Caco-2 (cell line): ENCODE results near the gene ATP2B3. TPM values are rescaled to one million over a fixed set of nuclear protein-coding genes. Genes with fewer than 3 reads are reported as not detected.

Source experiments
- BruUV-seq: library from RNA; stranded (reverse); fragments of 400-500 nt; replicated peaks from 2 replicates; lab custom pipeline; 2021; lab: Mats Ljungman, UMichigan
- CTCF ChIA-PET: fragments of 300-600 bp; sonication (Branson Sonifier 250); formaldehyde crosslinking; loops from one replicate; lab custom pipeline; 2022; ENCODE audit warnings: antibody characterized with exemption; lab: Charles Lee
- POLR2A ChIA-PET: fragments of 300-600 bp; sonication (Branson Sonifier 250); formaldehyde crosslinking; loops from one replicate; lab custom pipeline; 2022; ENCODE audit warnings: antibody characterized with exemption; lab: Charles Lee
- DNase-seq, 2 experiments: peaks; one replicate each; pipeline versions ENCODE4 v3.0.0 to v3.0.0-alpha.2; 2020 to 2022
- H3K27me3 ChIP-seq: replicated peaks from 2 replicates; pipeline ENCODE4 v1.6.0; 2011; ENCODE audit warnings: low read length; ENCODE audit not compliant: control insufficient read depth, insufficient read depth
- H3K36me3 ChIP-seq: 2 replicates; pipeline ENCODE4 v1.5.1; 2011; ENCODE audit warnings: low read length; ENCODE audit not compliant: control insufficient read depth, insufficient read depth
- H3K4me1 ChIP-seq: fragments of 250-450 bp; sonication (Bioruptor Pico); 2 replicates; pipeline ENCODE4 v1.5.1; 2020; ENCODE audit warnings: mild to moderate bottlenecking
- H3K4me3 ChIP-seq: 2 replicates; pipeline ENCODE4 v1.5.1; 2011; ENCODE audit warnings: low read depth, mild to moderate bottlenecking, control low read depth, low read length
- H3K9me3 ChIP-seq: fragments of 250-450 bp; sonication (Bioruptor Pico); 2 replicates; pipeline ENCODE4 v1.5.1; 2020; ENCODE audit warnings: mild to moderate bottlenecking, moderate library complexity
- H3K27ac Mint-ChIP-seq: one replicate; pipeline ENCODE4 v1.8.0; 2022; ENCODE audit warnings: mixed read lengths; ENCODE audit not compliant: unreplicated experiment
- H3K27me3 Mint-ChIP-seq: one replicate; pipeline ENCODE4 v1.8.0; 2022; ENCODE audit warnings: mixed read lengths; ENCODE audit not compliant: insufficient read depth, unreplicated experiment
- H3K36me3 Mint-ChIP-seq: one replicate; pipeline ENCODE4 v1.8.0; 2022; ENCODE audit warnings: mild to moderate bottlenecking, mixed read lengths; ENCODE audit not compliant: insufficient read depth, unreplicated experiment
- H3K4me1 Mint-ChIP-seq: one replicate; pipeline ENCODE4 v1.8.0; 2022; ENCODE audit warnings: low read depth, mixed read lengths; ENCODE audit not compliant: unreplicated experiment
- H3K4me3 Mint-ChIP-seq: one replicate; pipeline ENCODE4 v1.8.0; 2022; ENCODE audit warnings: mild to moderate bottlenecking, moderate library complexity, mixed read lengths; ENCODE audit not compliant: unreplicated experiment
- H3K9me3 Mint-ChIP-seq: one replicate; pipeline ENCODE4 v1.8.0; 2022; ENCODE audit warnings: mixed read lengths; ENCODE audit not compliant: unreplicated experiment
- intact Hi-C: fragments of 100-400 bp; cut with micrococcal nuclease; formaldehyde crosslinking; loops from one replicate; pipeline ENCODE4 v1.10.0; 2022; ENCODE audit not compliant: unreplicated experiment
- total RNA-seq: library from RNA; stranded (reverse); gene quantifications from 2 replicates; pipeline ENCODE4 v1.2.3, GENCODE V29; 2022
- TF ChIP-seq, protein P1 (sequence below), 2 experiments: fragments of 200-600 bp in 1 of 2; IDR thresholded peaks; 1 replicate in 1 of 2; 2 replicates in 1 of 2; pipeline versions ENCODE4 v1.5.1 to v1.8.0; 2011 to 2022; ENCODE audit warnings: antibody characterized with exemption in 1 of 2, control low read depth in 1 of 2, inconsistent platforms in 1 of 2, low read depth in 1 of 2, low read length in 1 of 2, mild to moderate bottlenecking in 1 of 2, moderate library complexity in 1 of 2; ENCODE audit not compliant: insufficient read depth in 1 of 2, severe bottlenecking in 1 of 2, unreplicated experiment in 1 of 2

ATP2B3 gene
- total RNA-seq, 1 experiment from 2014 or later = not detected

DNA sequence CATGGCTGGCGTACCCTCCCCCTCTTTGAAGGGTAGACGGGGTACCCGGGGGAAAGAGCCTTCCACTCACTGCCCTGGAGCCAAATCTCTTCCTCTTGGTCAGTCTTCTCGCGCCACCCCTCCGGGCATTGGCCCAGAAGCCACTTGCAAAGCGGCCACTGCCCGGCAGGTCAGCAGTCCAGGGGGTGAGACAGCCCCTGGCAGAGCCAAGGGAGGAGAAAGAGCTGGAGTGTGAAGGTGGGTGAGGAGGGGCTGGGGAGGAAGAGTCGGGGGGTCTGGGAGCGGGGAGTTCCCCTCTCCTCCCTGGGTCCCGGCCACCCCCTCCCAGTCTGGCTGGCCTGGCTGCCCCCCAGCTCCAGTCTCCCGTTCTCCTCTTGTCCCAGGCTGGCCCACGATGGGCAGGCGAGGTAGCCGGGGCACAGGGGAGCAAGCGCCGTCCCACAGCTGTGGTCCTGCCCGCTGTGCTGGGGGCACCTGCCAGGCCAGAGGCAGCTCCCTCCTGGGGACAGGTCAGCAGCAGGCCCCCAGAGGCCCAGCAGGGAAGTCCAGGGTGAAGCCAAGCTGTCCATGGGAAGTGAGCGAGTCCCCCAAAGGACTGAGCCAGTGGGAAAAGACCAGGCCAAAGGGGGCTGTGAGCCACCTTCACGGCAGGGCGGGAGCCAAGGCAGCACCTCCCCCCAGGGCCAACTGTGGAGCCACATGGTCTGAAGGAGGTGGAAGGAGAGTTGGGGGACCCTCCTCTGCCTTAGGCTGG, 108.0 kb downstream of the ATP2B3 start:
- Histone ChIP-seq H3K27me3 (no peaks in the 10 kb centered on the region), H3K4me3 (no peak overlapping the region), H3K9me3 (no peaks in the 10 kb centered on the region), H3K4me1 (peaks cover 4% of the 10 kb centered on the region; the same call in 1 of the 2 replicates), H3K36me3 (no peaks in the 10 kb centered on the region)
- H3K4me3 Mint-ChIP-seq = no peak overlapping the region
- H3K27me3 Mint-ChIP-seq = no peaks in the 10 kb centered on the region
- ChIA-PET POLR2A (no interaction called here), CTCF (interaction anchor here (0.7 kb wide), 1 partner anchor 675 kb away, joined by 7 read pairs; no protein-coding TSS in a partner anchor)
- TF ChIP-seq, protein P1, sequence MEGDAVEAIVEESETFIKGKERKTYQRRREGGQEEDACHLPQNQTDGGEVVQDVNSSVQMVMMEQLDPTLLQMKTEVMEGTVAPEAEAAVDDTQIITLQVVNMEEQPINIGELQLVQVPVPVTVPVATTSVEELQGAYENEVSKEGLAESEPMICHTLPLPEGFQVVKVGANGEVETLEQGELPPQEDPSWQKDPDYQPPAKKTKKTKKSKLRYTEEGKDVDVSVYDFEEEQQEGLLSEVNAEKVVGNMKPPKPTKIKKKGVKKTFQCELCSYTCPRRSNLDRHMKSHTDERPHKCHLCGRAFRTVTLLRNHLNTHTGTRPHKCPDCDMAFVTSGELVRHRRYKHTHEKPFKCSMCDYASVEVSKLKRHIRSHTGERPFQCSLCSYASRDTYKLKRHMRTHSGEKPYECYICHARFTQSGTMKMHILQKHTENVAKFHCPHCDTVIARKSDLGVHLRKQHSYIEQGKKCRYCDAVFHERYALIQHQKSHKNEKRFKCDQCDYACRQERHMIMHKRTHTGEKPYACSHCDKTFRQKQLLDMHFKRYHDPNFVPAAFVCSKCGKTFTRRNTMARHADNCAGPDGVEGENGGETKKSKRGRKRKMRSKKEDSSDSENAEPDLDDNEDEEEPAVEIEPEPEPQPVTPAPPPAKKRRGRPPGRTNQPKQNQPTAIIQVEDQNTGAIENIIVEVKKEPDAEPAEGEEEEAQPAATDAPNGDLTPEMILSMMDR (IDR thresholded peaks at IDR 0.05; ENCODE audit: insufficient read depth in 1 of 2, low read depth in 1 of 2, low read length in 1 of 2, severe bottlenecking in 1 of 2, unreplicated experiment in 1 of 2) = no peak
- H3K4me1 Mint-ChIP-seq = peaks cover 11% of the 10 kb centered on the region
- H3K9me3 Mint-ChIP-seq = no peaks in the 10 kb centered on the region
- no peak for DNase-seq
- BruUV-seq = no TSS peak
- H3K27ac Mint-ChIP-seq = no peak overlapping the region
- intact Hi-C loops = no loop called here
- H3K36me3 Mint-ChIP-seq = no peaks in the 10 kb centered on the region

DNA sequence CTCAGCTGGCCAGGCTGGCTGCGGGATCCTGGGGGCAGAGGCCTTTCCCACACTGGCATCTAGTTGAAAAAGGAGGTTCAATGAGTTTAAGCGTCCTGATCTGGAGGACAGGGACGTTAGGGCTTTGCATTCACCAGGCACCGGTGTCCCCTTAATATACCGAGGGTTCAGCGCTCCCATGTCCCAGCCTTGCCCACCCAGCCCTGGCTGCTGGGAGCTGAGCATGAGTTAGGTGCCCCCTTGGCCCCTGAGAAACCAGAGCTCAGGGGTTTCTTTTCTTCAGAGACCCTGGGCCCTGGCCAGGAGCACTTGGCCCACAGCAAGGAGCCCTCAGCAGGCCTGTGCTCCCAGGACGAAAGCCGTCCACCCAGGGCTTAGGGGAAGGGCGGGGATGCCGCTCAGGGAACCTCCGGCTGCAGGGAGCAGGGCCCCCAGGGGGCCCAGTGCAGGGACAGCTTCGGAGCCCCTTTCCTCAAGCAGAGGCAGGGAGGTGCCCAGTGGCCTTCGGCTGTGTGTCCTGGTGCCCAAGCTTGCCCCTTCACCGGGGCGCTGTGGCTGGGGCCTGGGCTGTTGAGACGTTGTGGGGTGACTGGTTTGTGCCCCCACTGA, 108.7 kb downstream of the ATP2B3 start:
- Histone ChIP-seq H3K4me1 (peaks cover 4% of the 10 kb centered on the region; the same call in 1 of the 2 replicates), H3K9me3 (no peaks in the 10 kb centered on the region), H3K36me3 (no peaks in the 10 kb centered on the region), H3K4me3 (no peak overlapping the region), H3K27me3 (no peaks in the 10 kb centered on the region)
- TF ChIP-seq, protein P1 (IDR thresholded peaks at IDR 0.05; ENCODE audit: insufficient read depth in 1 of 2, low read depth in 1 of 2, low read length in 1 of 2, severe bottlenecking in 1 of 2, unreplicated experiment in 1 of 2) = no peak
- CTCF ChIA-PET = no interaction called here
- Mint-ChIP-seq H3K27me3 (no peaks in the 10 kb centered on the region), H3K27ac (no peak overlapping the region), H3K4me3 (no peak overlapping the region), H3K36me3 (no peaks in the 10 kb centered on the region), H3K9me3 (no peaks in the 10 kb centered on the region), H3K4me1 (peaks cover 11% of the 10 kb centered on the region)
- BruUV-seq = no TSS peak
- DNase-seq = no peak
- intact Hi-C loops = no loop called here
- POLR2A ChIA-PET = no interaction called here

DNA sequence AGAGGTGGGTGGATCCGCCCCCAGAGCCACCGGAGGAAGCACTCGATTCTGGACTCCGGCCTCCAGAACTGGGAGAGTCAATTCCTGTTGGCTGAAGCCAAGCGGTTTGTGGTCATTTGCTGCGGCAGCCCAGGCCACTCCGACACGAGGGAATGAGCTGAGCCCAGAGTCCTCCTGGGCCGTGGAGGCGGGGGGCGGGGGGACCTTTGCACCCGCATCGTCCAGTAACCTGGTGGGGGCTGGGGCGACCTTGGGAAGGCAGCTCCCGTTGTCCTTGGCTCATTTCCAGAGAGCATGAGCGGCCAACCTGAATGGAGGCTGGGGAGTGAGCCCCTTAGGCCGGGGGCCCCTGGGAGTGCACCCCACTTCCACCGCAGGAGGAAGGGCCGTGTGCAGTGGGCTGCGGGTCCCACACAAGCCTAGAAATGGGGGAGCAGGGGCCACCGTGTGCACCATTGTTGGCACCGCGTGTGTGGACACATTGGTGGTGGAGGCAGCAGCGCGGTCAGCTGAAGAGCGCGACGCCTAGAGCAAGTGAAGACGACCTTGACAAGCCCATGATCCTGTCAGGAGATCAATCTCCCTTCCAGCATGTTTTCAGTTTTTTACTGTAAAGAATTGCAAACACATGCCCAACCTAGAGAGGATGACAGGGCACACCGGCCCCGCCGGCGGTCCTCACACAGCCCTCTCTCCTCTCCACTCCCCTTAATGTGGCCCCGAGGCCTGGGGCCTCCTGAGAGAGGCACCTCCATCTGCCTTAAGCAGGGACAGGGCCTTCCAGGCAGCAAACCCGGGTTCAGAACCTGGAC, 109.6 kb downstream of the ATP2B3 start:
- TF ChIP-seq, protein P1 (IDR thresholded peaks at IDR 0.05; ENCODE audit: insufficient read depth in 1 of 2, low read depth in 1 of 2, low read length in 1 of 2, severe bottlenecking in 1 of 2, unreplicated experiment in 1 of 2) = no peak
- Mint-ChIP-seq H3K9me3 (no peaks in the 10 kb centered on the region), H3K4me3 (no peak overlapping the region), H3K27ac (no peak overlapping the region), H3K27me3 (no peaks in the 10 kb centered on the region), H3K36me3 (no peaks in the 10 kb centered on the region), H3K4me1 (peaks cover 11% of the 10 kb centered on the region)
- Histone ChIP-seq H3K4me1 (peaks cover 4% of the 10 kb centered on the region; the same call in 1 of the 2 replicates), H3K36me3 (no peaks in the 10 kb centered on the region), H3K27me3 (no peaks in the 10 kb centered on the region), H3K9me3 (no peaks in the 10 kb centered on the region), H3K4me3 (no peak overlapping the region)
- BruUV-seq = no TSS peak
- CTCF ChIA-PET = no interaction called here
- POLR2A ChIA-PET = no interaction called here
- intact Hi-C loops = no loop called here
- DNase-seq = no peak
